Esophagus muscularis mucosa (tissue), 4 donors: ENCODE measurements around the gene NEUROD1. TPM values are rescaled to one million over a fixed set of nuclear protein-coding genes. Genes with fewer than 3 reads are reported as not detected.

Experiments
- DNase-seq: peaks from one replicate; pipeline ENCODE4 v3.0.0-alpha.2; 2017; ENCODE audit errors: extremely low spot score
- H3K27ac ChIP-seq, 4 donors: fragments of 200-600 bp; sonication (generic); replicated peaks in 1 of 4; 1 replicate in 3 of 4; 2 replicates in 1 of 4; pipeline ENCODE4 v1.5.1; 2016 to 2019; ENCODE audit warnings: mild to moderate bottlenecking in 1 of 4
- H3K27me3 ChIP-seq, 4 donors: fragments of 200-600 bp; sonication (generic); one replicate each; pipeline versions ENCODE4 v1.5.1 to v1.6.0; 2016 to 2019
- H3K36me3 ChIP-seq, 4 donors: fragments of 200-600 bp; sonication (generic); one replicate each; pipeline ENCODE4 v1.5.1; 2016 to 2019
- H3K4me1 ChIP-seq, 4 donors: fragments of 200-600 bp; sonication (generic); one replicate each; pipeline ENCODE4 v1.5.1; 2016 to 2019
- H3K4me3 ChIP-seq, 4 donors: fragments of 200-600 bp; sonication (generic); 1 replicate in 2 of 4; 2 replicates in 2 of 4; pipeline ENCODE4 v1.5.1; 2016 to 2019; ENCODE audit warnings: mild to moderate bottlenecking in 4 of 4, moderate library complexity in 1 of 4
- H3K9me3 ChIP-seq, 4 donors: fragments of 200-600 bp; sonication (generic); 1 replicate in 3 of 4; 2 replicates in 1 of 4; pipeline ENCODE4 v1.5.1; 2016 to 2019
- CTCF ChIP-seq, 3 experiments: fragments of 200-600 bp in 2 of 3; fragments of 450-650 bp in 1 of 3; sonication (generic) in 2 of 3; IDR thresholded peaks; one replicate each; pipeline ENCODE4 v1.5.1; 2017 to 2019; ENCODE audit warnings: antibody characterized with exemption in 3 of 3, mild to moderate bottlenecking in 2 of 3, moderate library complexity in 1 of 3
- EP300 ChIP-seq: sonication (generic); formaldehyde crosslinking; IDR thresholded peaks from one replicate; pipeline ENCODE4 v1.6.1; 2017; ENCODE audit warnings: antibody characterized with exemption
- POLR2A ChIP-seq: fragments of 450-650 bp; IDR thresholded peaks from one replicate; pipeline ENCODE4 v1.6.1; 2017; ENCODE audit warnings: antibody characterized with exemption, moderate library complexity, mild to moderate bottlenecking, low read depth
- POLR2AphosphoS5 ChIP-seq, 2 donors: sonication (generic); formaldehyde crosslinking; IDR thresholded peaks; one replicate each; pipeline ENCODE4 v1.6.1; 2017; ENCODE audit warnings: antibody characterized with exemption in 2 of 2
- WGBS: methylation state at CpG from one replicate; pipeline ENCODE4 v1.1.5; 2018; 5-methylcytosine and 5-hydroxymethylcytosine counted together
- intact Hi-C: fragments of 100-400 bp; cut with DNase I; formaldehyde crosslinking; loops from one replicate; pipeline ENCODE4 v1.15.1; 2023
- total RNA-seq, 4 donors: library from RNA; depleted of rRNA; stranded (reverse); fragments of >200 nt; gene quantifications; one replicate each; pipeline versions ENCODE4 v1.1.0 to v1.2.1, GENCODE V29; 2016

The NEUROD1 gene
- total RNA-seq, 4 donors from 2014 or later: not detected

- no peak overlapping the region for H3K27ac ChIP-seq
- H3K4me3 ChIP-seq: no peak overlapping the region
- TF ChIP-seq CTCF (IDR thresholded peaks at IDR 0.05) (no peak), POLR2A (no peak), EP300 (no peak), POLR2AphosphoS5 (IDR thresholded peaks at IDR 0.05) (no peak)
- peaks cover 0 to 6% (median 0%) of the 10 kb centered on the region in 4 donors for H3K27me3 ChIP-seq
- no peaks in the 10 kb centered on the region for H3K9me3 ChIP-seq
- DNase-seq: no peak
- intact Hi-C loops: no loop called here
- no peaks in the 10 kb centered on the region for H3K36me3 ChIP-seq
- no peaks in the 10 kb centered on the region for H3K4me1 ChIP-seq
- 69% methylated on average over 4 of the region's 4 CpGs for WGBS
These were observed 38.2 kb downstream of the NEUROD1 start for GRCh38 chr2:181642086-181642485.

- Histone ChIP-seq H3K9me3 (no peaks in the 10 kb centered on the region), H3K4me1 (no peaks in the 10 kb centered on the region), H3K27me3 (no peaks in the 10 kb centered on the region), H3K4me3 (no peak overlapping the region), H3K27ac (no peak overlapping the region), H3K36me3 (no peaks in the 10 kb centered on the region)
- 22% methylated on average over 1 of the region's 1 CpG for WGBS
- no peak for DNase-seq
- TF ChIP-seq CTCF (IDR thresholded peaks at IDR 0.05) (no peak), EP300 (no peak), POLR2AphosphoS5 (IDR thresholded peaks at IDR 0.05) (no peak), POLR2A (no peak)
- intact Hi-C loops: no loop called here
These were observed 40.6 kb downstream of the NEUROD1 start for GRCh38 chr2:181639686-181640085.

GRCh38 chr2:181632733-181633401 is 47.5 kb downstream of the NEUROD1 start:
- Histone ChIP-seq H3K27ac (no peak overlapping the region), H3K4me3 (no peak overlapping the region), H3K36me3 (no peaks in the 10 kb centered on the region), H3K4me1 (no peaks in the 10 kb centered on the region), H3K27me3 (no peaks in the 10 kb centered on the region), H3K9me3 (no peaks in the 10 kb centered on the region)
- no peak for DNase-seq
- no peak for TF ChIP-seq POLR2A
- TF ChIP-seq CTCF (IDR thresholded peaks at IDR 0.05): no peak
- no peak for TF ChIP-seq EP300
- no peak for TF ChIP-seq POLR2AphosphoS5 (IDR thresholded peaks at IDR 0.05)
- WGBS: 86% methylated on average over 4 of the region's 4 CpGs
- intact Hi-C loops: no loop called here

- Histone ChIP-seq H3K9me3 (no peaks in the 10 kb centered on the region), H3K4me1 (no peaks in the 10 kb centered on the region), H3K27ac (no peak overlapping the region), H3K36me3 (no peaks in the 10 kb centered on the region), H3K4me3 (no peak overlapping the region), H3K27me3 (no peaks in the 10 kb centered on the region)
- no peak for DNase-seq
- 84% methylated on average over 3 of the region's 3 CpGs for WGBS
- intact Hi-C loops: no loop called here
- no peak for TF ChIP-seq CTCF (IDR thresholded peaks at IDR 0.05)
These were observed 51.4 kb downstream of the NEUROD1 start for GRCh38 chr2:181628590-181629585.
